Endothelial cell of umbilical vein (primary cell): Measurements from ENCODE around the gene DEXI. TPM values are rescaled to one million over a fixed set of nuclear protein-coding genes. Genes with fewer than 3 reads are reported as not detected.

Experiments
- BruUV-seq: library from RNA; stranded (reverse); fragments of 400-500 nt; replicated peaks from 2 replicates; lab custom pipeline; 2021; lab: Mats Ljungman, UMichigan
- CTCF ChIA-PET: fragments of 300-600, 350-600 bp; sonication (Branson Sonifier 250); formaldehyde crosslinking; loops from one replicate; lab custom pipeline; 2021; ENCODE audit warnings: antibody characterized with exemption, inconsistent platforms; lab: Charles Lee
- POLR2A ChIA-PET: fragments of 300-600, 350-600 bp; sonication (Branson Sonifier 250); formaldehyde crosslinking; loops from one replicate; lab custom pipeline; 2021; ENCODE audit warnings: antibody characterized with exemption, inconsistent platforms; lab: Charles Lee
- DNase-seq: peaks from one replicate; pipeline ENCODE4 v3.0.0-alpha.2; 2011; ENCODE audit warnings: low read depth, low spot score
- FAIRE-seq: peaks from 2 replicates; lab custom pipeline; 2011; peaks lifted over from hg19 to GRCh38; lab: Jason Lieb, UNC
- H2AFZ ChIP-seq: 2 replicates; pipeline ENCODE4 v1.6.0; 2012; ENCODE audit warnings: low read depth, low read length, control low read depth, inconsistent platforms
- H3K27ac ChIP-seq: 2 replicates; pipeline ENCODE4 v1.5.1; 2011; ENCODE audit warnings: low read depth, mild to moderate bottlenecking, control low read depth, low read length, moderate library complexity; ENCODE audit not compliant: insufficient read depth
- H3K27me3 ChIP-seq, 2 experiments: 2 replicates each; pipeline versions ENCODE4 v1.6.0 to v1.6.1; 2011; ENCODE audit warnings: low read length in 2 of 2, mixed read lengths in 1 of 2; ENCODE audit not compliant: control insufficient read depth in 2 of 2, insufficient read depth in 2 of 2
- H3K36me3 ChIP-seq, 2 experiments: 2 replicates in 1 of 2; 3 replicates in 1 of 2; pipeline ENCODE4 v1.5.1; 2011; ENCODE audit warnings: low read length in 2 of 2, mild to moderate bottlenecking in 1 of 2, moderate library complexity in 1 of 2; ENCODE audit not compliant: control insufficient read depth in 2 of 2, insufficient read depth in 2 of 2; ENCODE audit errors: extremely low read depth in 1 of 2
- H3K4me1 ChIP-seq: 3 replicates; pipeline ENCODE4 v1.5.1; 2011; ENCODE audit warnings: mild to moderate bottlenecking, low read length; ENCODE audit not compliant: control insufficient read depth, insufficient read depth; ENCODE audit errors: extremely low read depth
- H3K4me2 ChIP-seq: 2 replicates; pipeline ENCODE4 v1.6.1; 2011; ENCODE audit warnings: low read length, control low read depth, mixed read lengths; ENCODE audit not compliant: insufficient read depth
- H3K4me3 ChIP-seq, 3 experiments: fragments of 200-600 bp in 1 of 3; sonication (generic), shearing (Covaris generic) in 1 of 3; replicated peaks in 1 of 3; 2 replicates each; pipeline ENCODE4 v1.5.1; 2011 to 2016; ENCODE audit warnings: control low read depth in 3 of 3, low read length in 3 of 3, mild to moderate bottlenecking in 2 of 3, inconsistent platforms in 1 of 3, low read depth in 1 of 3, moderate library complexity in 1 of 3; ENCODE audit not compliant: insufficient read depth in 1 of 3
- H3K79me2 ChIP-seq: 2 replicates; pipeline ENCODE4 v1.6.0; 2012; ENCODE audit warnings: low read length, inconsistent platforms; ENCODE audit not compliant: control insufficient read depth, insufficient read depth
- H3K9ac ChIP-seq: replicated peaks from 2 replicates; pipeline ENCODE3; 2011; ENCODE audit warnings: low read length, control low read depth; ENCODE audit not compliant: insufficient read depth; ENCODE audit errors: extremely low read depth
- H3K9me1 ChIP-seq: replicated peaks from 3 replicates; pipeline ENCODE4 v1.6.0; 2011; ENCODE audit warnings: mild to moderate bottlenecking, low read length; ENCODE audit not compliant: control insufficient read depth, insufficient read depth; ENCODE audit errors: extremely low read depth
- H3K9me3 ChIP-seq: replicated peaks from 2 replicates; pipeline ENCODE4 v1.5.1; 2012; ENCODE audit warnings: low read length, inconsistent platforms; ENCODE audit not compliant: control insufficient read depth, insufficient read depth
- H4K20me1 ChIP-seq: replicated peaks from 2 replicates; pipeline ENCODE3; 2011; ENCODE audit warnings: mild to moderate bottlenecking, low read length; ENCODE audit not compliant: control insufficient read depth, insufficient read depth; ENCODE audit errors: extremely low read depth
- CTCF ChIP-seq, 2 donors: IDR thresholded peaks; 1 replicate in 1 of 2; 2 replicates in 1 of 2; pipeline ENCODE4 v1.5.1; 2011; ENCODE audit warnings: low read length in 2 of 2, mild to moderate bottlenecking in 2 of 2, moderate library complexity in 2 of 2, control low read depth in 1 of 2, inconsistent platforms in 1 of 2, low read depth in 1 of 2; ENCODE audit not compliant: insufficient read depth in 1 of 2; ENCODE audit errors: extremely low read depth in 1 of 2
- EZH2 ChIP-seq: IDR thresholded peaks from 2 replicates; pipeline ENCODE4 v1.6.1; 2012; ENCODE audit warnings: borderline replicate concordance, low read depth, mild to moderate bottlenecking, moderate library complexity, low read length, inconsistent platforms; ENCODE audit not compliant: severe bottlenecking
- GATA2 ChIP-seq: IDR thresholded peaks from 2 replicates; pipeline ENCODE4 v1.7.0; 2011; ENCODE audit warnings: low read depth, mild to moderate bottlenecking, moderate library complexity, mixed read lengths, low read length; ENCODE audit not compliant: insufficient read length, insufficient read depth
- MAX ChIP-seq: IDR thresholded peaks from 2 replicates; pipeline ENCODE4 v1.6.1; 2011; ENCODE audit not compliant: insufficient read depth, insufficient read length
- MYC ChIP-seq: IDR thresholded peaks from one replicate; pipeline ENCODE4 v1.6.1; 2011; ENCODE audit warnings: mild to moderate bottlenecking, low read depth, low read length
- dilution Hi-C: fragments of 300-500 bp; cut with MboI; formaldehyde crosslinking; loops from one replicate; pipeline ENCODE4 v1.15.0; 2019; ENCODE audit warnings: low sequenced_read_pairs; ENCODE audit not compliant: extremely low pct_ligation_motif_present
- intact Hi-C: fragments of 100-400 bp; cut with micrococcal nuclease; formaldehyde crosslinking; loops from one replicate; pipeline ENCODE4 v1.10.0; 2022
- polyA plus RNA-seq, 4 experiments: library from polyadenylated mRNA; depleted of rRNA in 3 of 4; stranded (reverse) in 3 of 4; unstranded in 1 of 4; fragments of >200 nt; gene quantifications; 2 replicates each; pipeline versions ENCODE4 v1.2.1 to v1.2.3, GENCODE V29; 2011 to 2012; ENCODE audit warnings: missing spikeins in 1 of 4
- total RNA-seq: library from RNA; stranded (reverse); gene quantifications from 2 replicates; pipeline ENCODE4 v1.2.3, GENCODE V29; 2021

Gene DEXI
- total and polyA plus RNA-seq, 2 donors (not counting 3 experiments of a cell fraction or from before 2014, with no cell fraction given): 32.8 to 69.5 TPM

GRCh38 chr16:10938796-10939648 lies 3.2 kb downstream of the DEXI start:
- intact Hi-C loops: no loop called here
- no peak for DNase-seq
- Histone ChIP-seq H3K4me3 (peak overlapping the region in 1 of 3 experiments; percentile 6), H2AFZ (no peak overlapping the region), H3K9ac (no peak overlapping the region), H3K79me2 (peaks cover 52% of the 10 kb centered on the region), H3K9me3 (no peaks in the 10 kb centered on the region), H3K4me2 (peak overlapping the region; percentile 66), H3K27ac (no peak overlapping the region), H3K4me1 (peaks cover 51% of the 10 kb centered on the region), H3K36me3 (no peaks in the 10 kb centered on the region), H4K20me1 (peaks cover 2% of the 10 kb centered on the region), H3K27me3 (no peaks in the 10 kb centered on the region), H3K9me1 (no peaks in the 10 kb centered on the region)
- ChIA-PET POLR2A (no interaction called here), CTCF (no interaction called here)
- TF ChIP-seq GATA2: peak; percentile 43
- no peak for TF ChIP-seq CTCF (IDR thresholded peaks at IDR 0.05; ENCODE audit: extremely low read depth in 1 of 2, insufficient read depth in 1 of 2, low read depth in 1 of 2, low read length in 2 of 2)
- TF ChIP-seq EZH2: no peak
- no TSS peak for BruUV-seq
- peak; percentile 43 for FAIRE-seq
- dilution Hi-C loops: no loop called here

- peak overlapping the region; percentile 66 for H3K4me2 ChIP-seq
- H3K9me1 ChIP-seq: no peaks in the 10 kb centered on the region
- no TSS peak for BruUV-seq
- TF ChIP-seq MAX: no peak
- no peak for TF ChIP-seq MYC
- no peak for TF ChIP-seq GATA2
- TF ChIP-seq CTCF (IDR thresholded peaks at IDR 0.05; ENCODE audit: extremely low read depth in 1 of 2, insufficient read depth in 1 of 2, low read depth in 1 of 2, low read length in 2 of 2): no peak
- ChIA-PET POLR2A (no interaction called here), CTCF (no interaction called here)
- peaks cover 57% of the 10 kb centered on the region for H3K79me2 ChIP-seq
- H3K9me3 ChIP-seq: no peaks in the 10 kb centered on the region
- DNase-seq: no peak
- intact Hi-C loops (no loop called here), dilution Hi-C loops (no loop called here)
- H3K4me1 ChIP-seq: peaks cover 49% of the 10 kb centered on the region
- H3K36me3 ChIP-seq: peaks cover 0 to 4% of the 10 kb centered on the region in 2 experiments
- H3K9ac ChIP-seq: no peak overlapping the region
- no peak overlapping the region for H3K4me3 ChIP-seq
- H3K27ac ChIP-seq: no peak overlapping the region
- peaks cover 2% of the 10 kb centered on the region for H4K20me1 ChIP-seq
- no peak for FAIRE-seq
- no peaks in the 10 kb centered on the region for H3K27me3 ChIP-seq
- H2AFZ ChIP-seq: no peak overlapping the region
Observed at GRCh38 chr16:10938321-10938720, 3.9 kb downstream of the DEXI start.
